A673 (cell line): ENCODE results near the gene SENP6. TPM values are rescaled to one million over a fixed set of nuclear protein-coding genes. Genes with fewer than 3 reads are reported as not detected.

Source experiments
- BruUV-seq: library from RNA; stranded (reverse); fragments of 400-500 nt; replicated peaks from 2 replicates; lab custom pipeline; 2021; lab: Mats Ljungman, UMichigan
- CTCF ChIA-PET: fragments of 300-600 bp; sonication (Branson Sonifier 250); formaldehyde crosslinking; loops from one replicate; lab custom pipeline; 2022; ENCODE audit warnings: antibody characterized with exemption; lab: Charles Lee
- POLR2A ChIA-PET: fragments of 300-600 bp; sonication (Branson Sonifier 250); formaldehyde crosslinking; loops from one replicate; lab custom pipeline; 2022; ENCODE audit warnings: antibody characterized with exemption; ENCODE audit not compliant: low non-redundant PET; lab: Charles Lee
- DNase-seq: peaks from one replicate; pipeline ENCODE4 v3.0.0-alpha.2; 2015; ENCODE audit warnings: low spot score
- H3K27ac ChIP-seq: fragments of 200-600 bp; sonication (generic); 2 replicates; pipeline ENCODE4 v1.5.1; 2016; ENCODE audit warnings: mixed run types, low read depth, mild to moderate bottlenecking, mixed read lengths, antibody characterized with exemption, low read length; ENCODE audit not compliant: poor library complexity, severe bottlenecking
- H3K27me3 ChIP-seq: fragments of 200-600 bp; sonication (generic); replicated peaks from 2 replicates; pipeline ENCODE4 v1.6.1; 2017; ENCODE audit warnings: mixed run types, low read depth, mild to moderate bottlenecking, mixed read lengths, antibody characterized with exemption, low read length; ENCODE audit not compliant: insufficient read depth, poor library complexity
- H3K36me3 ChIP-seq: fragments of 200-600 bp; sonication (generic); 2 replicates; pipeline ENCODE4 v1.6.1; 2016; ENCODE audit warnings: mixed run types, mild to moderate bottlenecking, mixed read lengths, antibody characterized with exemption, low read length; ENCODE audit not compliant: insufficient read depth, poor library complexity, severe bottlenecking
- H3K4me1 ChIP-seq: fragments of 200-600 bp; sonication (generic); 2 replicates; pipeline ENCODE4 v1.6.1; 2017; ENCODE audit warnings: mixed run types, mild to moderate bottlenecking, mixed read lengths, antibody characterized with exemption, low read length; ENCODE audit not compliant: insufficient read depth, poor library complexity, severe bottlenecking
- H3K4me3 ChIP-seq: fragments of 200-600 bp; sonication (generic); 2 replicates; pipeline ENCODE4 v1.5.1; 2016; ENCODE audit warnings: low read depth, mixed run types, mild to moderate bottlenecking, mixed read lengths, low read length; ENCODE audit not compliant: poor library complexity, severe bottlenecking
- H3K9me3 ChIP-seq: fragments of 200-600 bp; sonication (generic); 2 replicates; pipeline ENCODE4 v1.6.1; 2016; ENCODE audit warnings: mixed run types, low read depth, mild to moderate bottlenecking, mixed read lengths, antibody characterized with exemption, low read length; ENCODE audit not compliant: poor library complexity, severe bottlenecking
- EZH2 ChIP-seq: fragments of 200-600 bp; sonication (generic); IDR thresholded peaks from 2 replicates; pipeline ENCODE4 v1.6.1; 2017; ENCODE audit warnings: borderline replicate concordance, low read depth, mild to moderate bottlenecking, mixed read lengths, antibody characterized with exemption, low read length; ENCODE audit not compliant: poor library complexity, severe bottlenecking
- intact Hi-C: fragments of 100-400 bp; cut with micrococcal nuclease; formaldehyde crosslinking; loops from one replicate; pipeline ENCODE4 v1.10.0; 2022; ENCODE audit not compliant: unreplicated experiment
- total RNA-seq: library from RNA; stranded (reverse); gene quantifications from 2 replicates; pipeline ENCODE4 v1.2.3, GENCODE V29; 2021
- TF ChIP-seq, protein P1 (sequence below): fragments of 300-800, 200-600 bp; sonication (generic); conservative IDR thresholded peaks from 2 replicates; pipeline ENCODE4 v1.5.1; 2017; ENCODE audit warnings: low read depth, mild to moderate bottlenecking, antibody characterized with exemption, low read length, moderate library complexity, mixed read lengths

SENP6 gene
- total RNA-seq, 1 experiment from 2014 or later, result 92.7 TPM

DNA sequence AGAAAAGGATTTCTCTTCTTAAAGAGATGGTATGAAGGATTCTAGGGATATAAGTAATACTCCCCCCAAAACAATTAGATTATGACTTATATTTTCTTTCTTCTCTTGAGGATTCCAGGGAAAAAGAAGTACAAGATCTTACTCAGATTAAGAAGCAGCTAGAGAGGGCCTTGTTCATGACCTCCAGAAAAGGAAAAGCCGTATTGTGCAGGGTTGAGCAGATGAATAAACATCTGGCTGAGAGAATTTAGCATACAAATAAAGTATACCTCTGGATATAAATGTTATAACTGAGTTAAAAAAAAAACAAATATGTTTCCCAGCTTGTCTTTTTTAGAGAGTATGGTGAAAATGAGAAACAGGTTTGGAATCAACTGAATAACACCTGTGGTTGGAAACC is 158.6 kb downstream of the SENP6 start:
- Histone ChIP-seq H3K36me3 (no peaks in the 10 kb centered on the region), H3K27me3 (no peaks in the 10 kb centered on the region), H3K4me1 (no peaks in the 10 kb centered on the region), H3K4me3 (no peak overlapping the region), H3K27ac (no peak overlapping the region), H3K9me3 (no peaks in the 10 kb centered on the region)
- intact Hi-C loops, result no loop called here
- no peak for DNase-seq
- no TSS peak for BruUV-seq
- no peak for TF ChIP-seq EZH2
- TF ChIP-seq, protein P1, sequence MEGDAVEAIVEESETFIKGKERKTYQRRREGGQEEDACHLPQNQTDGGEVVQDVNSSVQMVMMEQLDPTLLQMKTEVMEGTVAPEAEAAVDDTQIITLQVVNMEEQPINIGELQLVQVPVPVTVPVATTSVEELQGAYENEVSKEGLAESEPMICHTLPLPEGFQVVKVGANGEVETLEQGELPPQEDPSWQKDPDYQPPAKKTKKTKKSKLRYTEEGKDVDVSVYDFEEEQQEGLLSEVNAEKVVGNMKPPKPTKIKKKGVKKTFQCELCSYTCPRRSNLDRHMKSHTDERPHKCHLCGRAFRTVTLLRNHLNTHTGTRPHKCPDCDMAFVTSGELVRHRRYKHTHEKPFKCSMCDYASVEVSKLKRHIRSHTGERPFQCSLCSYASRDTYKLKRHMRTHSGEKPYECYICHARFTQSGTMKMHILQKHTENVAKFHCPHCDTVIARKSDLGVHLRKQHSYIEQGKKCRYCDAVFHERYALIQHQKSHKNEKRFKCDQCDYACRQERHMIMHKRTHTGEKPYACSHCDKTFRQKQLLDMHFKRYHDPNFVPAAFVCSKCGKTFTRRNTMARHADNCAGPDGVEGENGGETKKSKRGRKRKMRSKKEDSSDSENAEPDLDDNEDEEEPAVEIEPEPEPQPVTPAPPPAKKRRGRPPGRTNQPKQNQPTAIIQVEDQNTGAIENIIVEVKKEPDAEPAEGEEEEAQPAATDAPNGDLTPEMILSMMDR, result no peak
- ChIA-PET POLR2A (no interaction called here), CTCF (no interaction called here)

DNA sequence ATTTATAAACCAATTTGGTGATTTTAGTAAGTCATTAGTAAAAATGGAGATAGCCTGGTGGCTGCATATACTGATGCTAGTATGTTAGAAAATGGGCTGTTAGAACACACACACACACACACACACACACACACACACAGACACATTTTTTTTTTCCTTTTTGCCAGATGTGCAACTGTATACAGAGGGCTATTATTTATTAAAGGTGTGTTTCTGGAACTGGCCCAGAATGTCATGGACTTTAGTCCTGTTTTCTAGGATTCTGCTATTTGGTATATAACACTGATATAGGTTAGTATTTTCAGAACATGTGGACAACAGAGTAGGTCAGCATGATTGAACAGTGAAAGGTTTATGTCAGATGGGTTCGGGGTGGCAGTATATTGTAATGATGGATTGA is 159.8 kb downstream of the SENP6 start:
- Histone ChIP-seq H3K9me3 (no peaks in the 10 kb centered on the region), H3K36me3 (no peaks in the 10 kb centered on the region), H3K4me1 (no peaks in the 10 kb centered on the region), H3K27ac (no peak overlapping the region), H3K4me3 (no peak overlapping the region), H3K27me3 (no peaks in the 10 kb centered on the region)
- TF ChIP-seq, protein P1, result no peak
- no peak for TF ChIP-seq EZH2
- intact Hi-C loops, result no loop called here
- no peak for DNase-seq
- no TSS peak for BruUV-seq
- ChIA-PET CTCF (no interaction called here), POLR2A (no interaction called here)

DNA sequence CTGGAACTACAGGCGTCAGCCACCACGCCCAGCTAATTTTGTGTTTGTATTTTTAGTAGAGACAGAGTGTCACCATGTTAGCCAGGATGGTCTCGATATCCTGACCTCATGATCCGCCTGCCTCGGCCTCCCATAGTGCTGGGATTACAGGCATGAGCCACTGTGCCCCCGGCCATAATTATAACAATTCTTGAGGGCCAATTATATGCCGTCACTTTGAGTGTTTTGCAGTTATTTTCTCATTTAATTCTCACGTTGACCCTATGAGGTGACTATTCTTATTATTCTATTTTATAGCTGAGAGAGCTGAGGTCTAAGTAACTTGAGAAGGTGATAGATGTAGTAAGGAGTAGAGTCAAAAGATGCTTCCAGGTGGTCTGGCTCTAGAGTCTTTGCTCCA is 160.4 kb downstream of the SENP6 start:
- CTCF ChIA-PET, result no interaction called here
- Histone ChIP-seq H3K27me3 (no peaks in the 10 kb centered on the region), H3K27ac (no peak overlapping the region), H3K9me3 (no peaks in the 10 kb centered on the region), H3K4me1 (no peaks in the 10 kb centered on the region), H3K4me3 (no peak overlapping the region), H3K36me3 (no peaks in the 10 kb centered on the region)
- TF ChIP-seq, protein P1, result no peak
- no peak for TF ChIP-seq EZH2
- no TSS peak for BruUV-seq
- intact Hi-C loops, result no loop called here
- POLR2A ChIA-PET, result no interaction called here
- no peak for DNase-seq
